ENCODE results near the gene GABARAP.
A peak's percentile ranks its signal among the peaks of the same experiment; 100 is the strongest.

The GABARAP gene

GRCh38 chr17:7205561-7205960 is 36.7 kb downstream of the GABARAP start:
- DNase-seq = no peak

- DNase-seq = peak; percentile 78 to 88 (median 84)
Measured at GRCh38 chr17:7204828-7205461, 37.3 kb downstream of the GABARAP start.

GRCh38 chr17:7204336-7204735 is 37.9 kb downstream of the GABARAP start:
- DNase-seq = no peak

GRCh38 chr17:7203391-7203790 is 38.9 kb downstream of the GABARAP start:
- DNase-seq = no peak

- no peak for DNase-seq
Measured at GRCh38 chr17:7196651-7197401, 45.4 kb downstream of the GABARAP start.

- no peak for DNase-seq
Measured at GRCh38 chr17:7195971-7196370, 46.3 kb downstream of the GABARAP start.

- DNase-seq = no peak
Measured at GRCh38 chr17:7192271-7192937, 49.8 kb downstream of the GABARAP start.

GRCh38 chr17:7191571-7192270 is 50.5 kb downstream of the GABARAP start:
- DNase-seq = peak in 3 of 4 experiments; percentile 32 to 45 (median 37)

- DNase-seq = no peak
Measured at GRCh38 chr17:7191069-7191468, 51.2 kb downstream of the GABARAP start.

GRCh38 chr17:7190276-7190917 is 51.9 kb downstream of the GABARAP start:
- DNase-seq = no peak
